ENCODE results near the gene MMP20.

MMP20 gene

GRCh38 chr11:102623998-102624397 is 1.1 kb downstream of the MMP20 start:
- DNase-seq (ENCODE audit: low read depth): no peak
- H3K4me3 ChIP-seq (ENCODE audit: low read depth, low read length): no peak overlapping the region
- no peak for TF ChIP-seq CTCF (conservative IDR thresholded peaks at IDR 0.05; ENCODE audit: low read depth, low read length)

GRCh38 chr11:102623128-102623527 is 2.0 kb downstream of the MMP20 start:
- H3K4me3 ChIP-seq (ENCODE audit: low read depth, low read length): no peak overlapping the region
- TF ChIP-seq CTCF (conservative IDR thresholded peaks at IDR 0.05; ENCODE audit: low read depth, low read length): no peak
- no peak for DNase-seq (ENCODE audit: low read depth)

GRCh38 chr11:102622258-102622657 is 2.9 kb downstream of the MMP20 start:
- DNase-seq (ENCODE audit: low read depth): no peak
- TF ChIP-seq CTCF (conservative IDR thresholded peaks at IDR 0.05; ENCODE audit: low read depth, low read length): no peak
- no peak overlapping the region for H3K4me3 ChIP-seq (ENCODE audit: low read depth, low read length)

GRCh38 chr11:102620818-102621561 is 4.1 kb downstream of the MMP20 start:
- no peak overlapping the region for H3K4me3 ChIP-seq (ENCODE audit: low read depth, low read length)
- peak; percentile 78 for DNase-seq (ENCODE audit: low read depth)
- no peak for TF ChIP-seq CTCF (conservative IDR thresholded peaks at IDR 0.05; ENCODE audit: low read depth, low read length)

- DNase-seq (ENCODE audit: low read depth): no peak
- H3K4me3 ChIP-seq (ENCODE audit: low read depth, low read length): no peak overlapping the region
- no peak for TF ChIP-seq CTCF (conservative IDR thresholded peaks at IDR 0.05; ENCODE audit: low read depth, low read length)
Measured at GRCh38 chr11:102620179-102620578, 5.0 kb downstream of the MMP20 start.

- no peak overlapping the region for H3K4me3 ChIP-seq (ENCODE audit: low read depth, low read length)
- no peak for TF ChIP-seq CTCF (conservative IDR thresholded peaks at IDR 0.05; ENCODE audit: low read depth, low read length)
- DNase-seq (ENCODE audit: low read depth): no peak
Measured at GRCh38 chr11:102617466-102618008, 7.6 kb downstream of the MMP20 start.

- no peak for TF ChIP-seq CTCF (conservative IDR thresholded peaks at IDR 0.05; ENCODE audit: low read depth, low read length)
- H3K4me3 ChIP-seq (ENCODE audit: low read depth, low read length): no peak overlapping the region
- DNase-seq (ENCODE audit: low read depth): no peak
Measured at GRCh38 chr11:102615894-102616432, 9.2 kb downstream of the MMP20 start.

All from choroid plexus epithelial cell (primary cell).